LHCN-M2 (cell line): Measurements from ENCODE around the gene CPED1. TPM values are rescaled to one million over a fixed set of nuclear protein-coding genes. Genes with fewer than 3 reads are reported as not detected.
"Not testable (repeated sequence)": the region's sequence is repeated elsewhere in the genome, so short reads cannot be mapped to it uniquely, and the experiment has no call there.

ENCODE experiments used
- DNase-seq: peaks from one replicate; pipeline ENCODE4 v3.0.0-alpha.2; 2012; ENCODE audit warnings: low read depth
- total RNA-seq: library from RNA; depleted of rRNA; stranded (reverse); fragments of >200 nt; gene quantifications from 2 replicates; pipeline ENCODE4 v1.2.3, GENCODE V29; 2014

The CPED1 gene
- total RNA-seq, 1 experiment from 2014 or later = 75.8 TPM

GRCh38 chr7:121069346-121070100 is 81.0 kb downstream of the CPED1 start:
- DNase-seq = peak; percentile 65

- DNase-seq = no peak
These were observed 82.6 kb downstream of the CPED1 start for GRCh38 chr7:121071132-121071531.

GRCh38 chr7:121071662-121072061 is 83.2 kb downstream of the CPED1 start:
- DNase-seq = no peak

- DNase-seq = no peak
These were observed 84.3 kb downstream of the CPED1 start for GRCh38 chr7:121072826-121073225.

- DNase-seq = no peak
These were observed 85.1 kb downstream of the CPED1 start for GRCh38 chr7:121073463-121074099.

- not testable (repeated sequence) for DNase-seq
These were observed 86.9 kb downstream of the CPED1 start for GRCh38 chr7:121075424-121075841.

GRCh38 chr7:121075952-121076349 is 87.4 kb downstream of the CPED1 start:
- DNase-seq = no peak

- peak; percentile 90 for DNase-seq
These were observed 88.0 kb downstream of the CPED1 start for GRCh38 chr7:121076350-121077164.

GRCh38 chr7:121077165-121077630 is 88.7 kb downstream of the CPED1 start:
- no peak for DNase-seq

- DNase-seq = no peak
These were observed 90.3 kb downstream of the CPED1 start for GRCh38 chr7:121078701-121079227.

- peak; percentile 60 for DNase-seq
These were observed 91.1 kb downstream of the CPED1 start for GRCh38 chr7:121079425-121080169.

- no peak for DNase-seq
These were observed 91.9 kb downstream of the CPED1 start for GRCh38 chr7:121080257-121080912.

- no peak for DNase-seq
These were observed 92.4 kb downstream of the CPED1 start for GRCh38 chr7:121080913-121081326.

GRCh38 chr7:121081327-121081936 is 92.9 kb downstream of the CPED1 start:
- peak; percentile 96 for DNase-seq

- DNase-seq = no peak
These were observed 94.0 kb downstream of the CPED1 start for GRCh38 chr7:121082400-121083101.

- DNase-seq = peak; percentile 96
These were observed 94.8 kb downstream of the CPED1 start for GRCh38 chr7:121083138-121083789.

- peak; percentile 75 for DNase-seq
These were observed 95.3 kb downstream of the CPED1 start for GRCh38 chr7:121083790-121084251.

GRCh38 chr7:121084256-121084655 is 95.7 kb downstream of the CPED1 start:
- no peak for DNase-seq
